Lower leg skin (tissue), 4 donors: ENCODE results near the gene KXD1. TPM values are rescaled to one million over a fixed set of nuclear protein-coding genes. Genes with fewer than 3 reads are reported as not detected.

ENCODE experiments used
- DNase-seq, 2 donors: peaks; one replicate each; pipeline ENCODE4 v3.0.0-alpha.2; 2019; ENCODE audit warnings: low spot score in 2 of 2
- H3K4me3 ChIP-seq: fragments of 200-600 bp; sonication (generic); 2 replicates; pipeline ENCODE4 v1.5.1; 2017; ENCODE audit warnings: mild to moderate bottlenecking, low read depth; ENCODE audit not compliant: poor library complexity, severe bottlenecking
- POLR2A ChIP-seq, 2 donors: fragments of 450-650 bp; IDR thresholded peaks; one replicate each; pipeline ENCODE4 v1.6.1; 2016 to 2017; ENCODE audit warnings: antibody characterized with exemption in 2 of 2, mild to moderate bottlenecking in 1 of 2, moderate library complexity in 1 of 2
- WGBS, 2 donors: methylation state at CpG; one replicate each; pipeline ENCODE4 v1.1.5; 2018; 5-methylcytosine and 5-hydroxymethylcytosine counted together
- intact Hi-C: fragments of 100-400 bp; cut with DNase I; formaldehyde crosslinking; loops from one replicate; pipeline ENCODE4 v1.15.0; 2023; ENCODE audit warnings: low total_unique reads
- total RNA-seq, 4 donors: library from RNA; depleted of rRNA; stranded (reverse); fragments of >200 nt; gene quantifications; one replicate each; pipeline ENCODE4 v1.1.0, GENCODE V29; 2016
- TF ChIP-seq, protein P1 (sequence below), 3 donors: fragments of 450-650 bp; IDR thresholded peaks; one replicate each; pipeline ENCODE4 v1.5.1; 2016; ENCODE audit warnings: antibody characterized with exemption in 3 of 3, mild to moderate bottlenecking in 3 of 3, moderate library complexity in 2 of 3

Gene KXD1
- total RNA-seq, 4 donors from 2014 or later, result 61.9 to 98.5 (median 89.7) TPM

- H3K4me3 ChIP-seq, result no peak overlapping the region
- no peak for TF ChIP-seq POLR2A (IDR thresholded peaks at IDR 0.05)
- TF ChIP-seq, protein P1, sequence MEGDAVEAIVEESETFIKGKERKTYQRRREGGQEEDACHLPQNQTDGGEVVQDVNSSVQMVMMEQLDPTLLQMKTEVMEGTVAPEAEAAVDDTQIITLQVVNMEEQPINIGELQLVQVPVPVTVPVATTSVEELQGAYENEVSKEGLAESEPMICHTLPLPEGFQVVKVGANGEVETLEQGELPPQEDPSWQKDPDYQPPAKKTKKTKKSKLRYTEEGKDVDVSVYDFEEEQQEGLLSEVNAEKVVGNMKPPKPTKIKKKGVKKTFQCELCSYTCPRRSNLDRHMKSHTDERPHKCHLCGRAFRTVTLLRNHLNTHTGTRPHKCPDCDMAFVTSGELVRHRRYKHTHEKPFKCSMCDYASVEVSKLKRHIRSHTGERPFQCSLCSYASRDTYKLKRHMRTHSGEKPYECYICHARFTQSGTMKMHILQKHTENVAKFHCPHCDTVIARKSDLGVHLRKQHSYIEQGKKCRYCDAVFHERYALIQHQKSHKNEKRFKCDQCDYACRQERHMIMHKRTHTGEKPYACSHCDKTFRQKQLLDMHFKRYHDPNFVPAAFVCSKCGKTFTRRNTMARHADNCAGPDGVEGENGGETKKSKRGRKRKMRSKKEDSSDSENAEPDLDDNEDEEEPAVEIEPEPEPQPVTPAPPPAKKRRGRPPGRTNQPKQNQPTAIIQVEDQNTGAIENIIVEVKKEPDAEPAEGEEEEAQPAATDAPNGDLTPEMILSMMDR (IDR thresholded peaks at IDR 0.05), result no peak
- intact Hi-C loops, result no loop called here
- 63 to 71% methylated on average over 9 of the region's 9 CpGs for WGBS, 2 donors
- no peak for DNase-seq
These were observed 51.4 kb downstream of the KXD1 start for GRCh38 chr19:18608805-18609716.

DNA sequence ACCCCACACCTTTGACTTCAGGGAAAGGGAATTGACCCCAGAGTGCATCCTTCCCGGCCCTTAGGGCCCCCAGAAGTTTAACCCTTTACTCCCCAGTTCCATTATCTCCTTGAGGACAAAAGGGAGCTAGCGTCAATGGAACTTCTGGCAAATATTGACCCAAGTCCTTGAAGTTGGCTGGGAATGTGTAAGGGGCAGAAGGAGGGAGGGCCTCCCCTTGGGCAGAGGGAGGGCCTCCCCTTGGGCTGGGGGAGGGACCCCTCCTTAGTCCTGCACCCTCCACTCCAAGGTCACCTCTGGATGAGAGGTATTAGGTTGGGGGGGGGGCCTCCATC lies 52.0 kb downstream of the KXD1 start:
- TF ChIP-seq, protein P1 (IDR thresholded peaks at IDR 0.05), result no peak
- no peak for TF ChIP-seq POLR2A (IDR thresholded peaks at IDR 0.05)
- no peak for DNase-seq
- intact Hi-C loops, result no loop called here
- no peak overlapping the region for H3K4me3 ChIP-seq
- WGBS, 2 donors, result 54 to 59% methylated on average over 2 of the region's 2 CpGs

GRCh38 chr19:18610245-18610555 lies 52.5 kb downstream of the KXD1 start:
- H3K4me3 ChIP-seq, result no peak overlapping the region
- intact Hi-C loops, result no loop called here
- TF ChIP-seq POLR2A (IDR thresholded peaks at IDR 0.05), result no peak
- TF ChIP-seq, protein P1 (IDR thresholded peaks at IDR 0.05), result no peak
- 35 to 94% methylated on average over 2 to 3 of the region's 3 CpGs for WGBS, 2 donors
- no peak for DNase-seq

DNA sequence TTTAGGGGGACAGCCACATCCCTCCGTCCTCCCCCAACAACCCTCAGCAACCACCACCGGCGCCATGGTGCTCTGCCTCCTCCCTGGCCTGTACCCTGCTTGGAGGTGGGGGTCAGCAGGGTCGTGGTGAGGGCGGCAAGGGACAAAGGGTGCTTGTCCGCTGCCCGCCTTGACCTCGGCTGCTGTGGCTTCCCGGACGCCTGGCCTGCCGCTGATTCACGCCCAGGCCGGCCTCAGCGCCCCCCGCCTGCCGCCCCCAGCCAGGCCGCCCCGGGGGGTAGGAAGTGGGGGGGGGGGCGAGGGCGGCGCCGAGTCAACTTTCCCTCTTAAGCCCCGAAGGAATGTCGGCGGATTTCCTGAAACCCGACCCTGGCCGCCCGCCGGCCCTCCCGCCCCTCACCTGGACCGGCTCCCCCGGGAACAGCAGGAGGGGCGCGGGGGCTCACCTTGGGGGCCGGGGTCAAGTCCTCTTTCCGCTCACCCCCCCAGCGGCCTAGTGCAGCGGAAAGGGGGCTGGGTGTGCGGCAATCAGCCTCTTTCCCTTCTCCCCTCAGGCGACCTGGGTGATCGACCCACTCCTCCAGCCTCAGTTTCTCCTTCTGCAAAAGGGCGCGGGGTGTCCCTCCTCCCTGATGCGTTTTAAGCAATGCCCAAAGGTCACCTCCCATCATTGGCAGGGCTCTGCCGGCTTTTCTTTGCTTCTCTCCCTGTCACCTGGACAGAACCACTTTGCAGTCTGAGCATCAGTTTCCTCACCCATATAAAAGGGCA lies 53.1 kb downstream of the KXD1 start:
- intact Hi-C loops, result no loop called here
- no peak for DNase-seq
- no peak overlapping the region for H3K4me3 ChIP-seq
- WGBS, 2 donors, result 10 to 17% methylated on average over 9 to 35 of the region's 45 CpGs
- no peak for TF ChIP-seq POLR2A (IDR thresholded peaks at IDR 0.05)
- TF ChIP-seq, protein P1 (IDR thresholded peaks at IDR 0.05), result no peak

GRCh38 chr19:18611327-18612050 lies 53.8 kb downstream of the KXD1 start:
- WGBS, 2 donors, result 2 to 4% methylated on average over 15 to 36 of the region's 62 CpGs
- no peak for DNase-seq
- TF ChIP-seq, protein P1 (IDR thresholded peaks at IDR 0.05), result no peak
- TF ChIP-seq POLR2A (IDR thresholded peaks at IDR 0.05), result no peak
- intact Hi-C loops, result no loop called here
- no peak overlapping the region for H3K4me3 ChIP-seq
